Muscle of leg (tissue), 11 donors: ENCODE data around the gene COL28A1. TPM values are rescaled to one million over a fixed set of nuclear protein-coding genes. Genes with fewer than 3 reads are reported as not detected.

Experiments used
- DNase-seq: peaks from one replicate; pipeline ENCODE4 v3.0.0; 2013
- H3K27ac ChIP-seq: one replicate; pipeline ENCODE4 v1.5.1; 2013; ENCODE audit warnings: mild to moderate bottlenecking, low read length, control low read depth
- H3K27me3 ChIP-seq: one replicate; pipeline ENCODE4 v1.6.1; 2013; ENCODE audit warnings: low read length; ENCODE audit not compliant: control insufficient read depth, insufficient read depth
- H3K36me3 ChIP-seq: one replicate; pipeline ENCODE4 v1.6.1; 2013; ENCODE audit warnings: low read length; ENCODE audit not compliant: control insufficient read depth, insufficient read depth
- H3K4me1 ChIP-seq: one replicate; pipeline ENCODE4 v1.6.1; 2013; ENCODE audit warnings: low read length; ENCODE audit not compliant: control insufficient read depth, insufficient read depth
- H3K4me3 ChIP-seq: one replicate; pipeline ENCODE4 v1.5.1; 2013; ENCODE audit warnings: low read length, control low read depth
- H3K9me3 ChIP-seq: replicated peaks from 2 replicates; pipeline ENCODE4 v1.6.1; 2013; ENCODE audit warnings: low read depth, low read length; ENCODE audit not compliant: control insufficient read depth
- WGBS: methylation state at CpG from one replicate; pipeline ENCODE4 v1.1.5; 2013; ENCODE audit warnings: missing lambda C conversion rate; ENCODE audit not compliant: insufficient coverage; 5-methylcytosine and 5-hydroxymethylcytosine counted together
- polyA plus RNA-seq, 8 donors: library from polyadenylated mRNA; unstranded; fragments of 120-200 nt; gene quantifications; one replicate each; pipeline versions ENCODE4 v1.2.1 to v1.2.3, GENCODE V29; 2013; ENCODE audit warnings: inconsistent platforms in 1 of 8, low replicate concordance in 1 of 8; ENCODE audit not compliant: insufficient read length in 8 of 8, insufficient read depth in 1 of 8
- total RNA-seq: library from RNA; stranded (reverse); fragments of 120-200 nt; gene quantifications from one replicate; pipeline ENCODE4 v1.2.4, GENCODE V29; 2013

COL28A1 gene
- total and polyA plus RNA-seq, 9 donors, result 0.34 to 1.7 (median 0.73) TPM

GRCh38 chr7:7569615-7570014 lies 33.9 kb upstream of the COL28A1 start:
- 87% methylated on average over 3 of the region's 3 CpGs for WGBS
- no peak overlapping the region for H3K4me3 ChIP-seq
- no peaks in the 10 kb centered on the region for H3K27me3 ChIP-seq
- H3K4me1 ChIP-seq, result no peaks in the 10 kb centered on the region
- peaks cover 8% of the 10 kb centered on the region for H3K36me3 ChIP-seq
- no peak for DNase-seq
- no peak overlapping the region for H3K27ac ChIP-seq
- H3K9me3 ChIP-seq, result no peaks in the 10 kb centered on the region

GRCh38 chr7:7569081-7569527 lies 33.4 kb upstream of the COL28A1 start:
- WGBS, result no CpG with 5 or more reads among the region's 5 CpGs
- no peaks in the 10 kb centered on the region for H3K4me1 ChIP-seq

DNA sequence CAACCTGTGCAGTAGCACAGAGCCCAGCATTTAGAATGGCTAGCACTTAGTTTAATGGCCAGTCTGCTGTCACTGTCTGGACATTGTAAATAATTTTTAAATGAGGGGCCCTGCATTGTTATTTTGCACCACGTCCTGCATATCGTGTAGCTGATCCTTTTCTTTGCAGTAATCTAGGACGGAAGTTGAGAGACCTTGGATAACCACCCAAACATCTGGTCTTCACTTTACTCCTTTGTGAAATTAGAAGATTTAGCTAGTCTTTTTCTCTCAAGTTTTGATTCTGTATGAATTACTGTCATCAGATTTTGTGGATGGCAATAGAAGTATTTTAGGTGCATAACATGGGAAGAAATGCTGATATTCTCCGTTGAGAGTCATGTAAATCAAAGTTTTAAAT lies 32.9 kb upstream of the COL28A1 start:
- no peaks in the 10 kb centered on the region for H3K27me3 ChIP-seq
- no CpG with 5 or more reads among the region's 4 CpGs for WGBS
- no peaks in the 10 kb centered on the region for H3K9me3 ChIP-seq
- H3K4me3 ChIP-seq, result no peak overlapping the region
- peaks cover 8% of the 10 kb centered on the region for H3K36me3 ChIP-seq
- no peak for DNase-seq
- no peak overlapping the region for H3K27ac ChIP-seq
- no peaks in the 10 kb centered on the region for H3K4me1 ChIP-seq

More at GRCh38 chr7:7569081-7569527, 33.4 kb upstream of the COL28A1 start:
- Histone ChIP-seq H3K9me3 (no peaks in the 10 kb centered on the region), H3K27ac (no peak overlapping the region), H3K27me3 (no peaks in the 10 kb centered on the region), H3K36me3 (peaks cover 8% of the 10 kb centered on the region), H3K4me3 (no peak overlapping the region)
- peak; percentile 40 for DNase-seq

DNA sequence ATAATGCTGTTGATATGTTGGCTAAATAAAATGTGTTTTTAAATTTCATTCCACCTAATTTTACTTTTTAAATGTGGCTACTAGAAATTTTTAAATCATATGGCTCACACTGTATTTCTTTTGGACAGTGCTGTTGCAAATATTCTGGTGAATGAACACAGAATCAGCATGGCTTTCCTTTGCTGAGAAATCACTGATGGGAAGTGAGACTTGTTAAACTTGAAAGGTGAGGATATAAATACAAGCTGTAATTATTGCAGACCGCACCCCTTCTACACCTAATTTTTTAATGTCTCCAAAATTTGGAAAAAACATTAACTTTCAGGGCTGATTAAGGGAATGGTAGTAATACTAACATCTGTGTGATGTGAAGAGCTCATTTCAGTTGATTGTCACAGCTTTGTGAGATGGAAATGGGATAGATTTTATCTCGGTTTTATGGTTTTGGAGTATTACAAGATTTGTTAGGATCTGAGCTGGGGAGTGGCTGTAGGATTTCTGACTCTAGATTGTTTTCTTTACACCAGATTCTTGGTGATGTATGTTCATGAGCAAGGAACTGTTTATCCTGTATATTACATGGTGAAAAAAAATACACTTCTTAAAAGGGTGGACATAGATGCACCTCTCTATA lies 32.3 kb upstream of the COL28A1 start:
- Histone ChIP-seq H3K27ac (no peak overlapping the region), H3K9me3 (no peaks in the 10 kb centered on the region), H3K27me3 (no peaks in the 10 kb centered on the region), H3K4me3 (peak overlapping the region; percentile 83), H3K4me1 (no peaks in the 10 kb centered on the region), H3K36me3 (peaks cover 8% of the 10 kb centered on the region)
- no peak for DNase-seq
- WGBS, result 80% methylated on average over 1 of the region's 2 CpGs

DNA sequence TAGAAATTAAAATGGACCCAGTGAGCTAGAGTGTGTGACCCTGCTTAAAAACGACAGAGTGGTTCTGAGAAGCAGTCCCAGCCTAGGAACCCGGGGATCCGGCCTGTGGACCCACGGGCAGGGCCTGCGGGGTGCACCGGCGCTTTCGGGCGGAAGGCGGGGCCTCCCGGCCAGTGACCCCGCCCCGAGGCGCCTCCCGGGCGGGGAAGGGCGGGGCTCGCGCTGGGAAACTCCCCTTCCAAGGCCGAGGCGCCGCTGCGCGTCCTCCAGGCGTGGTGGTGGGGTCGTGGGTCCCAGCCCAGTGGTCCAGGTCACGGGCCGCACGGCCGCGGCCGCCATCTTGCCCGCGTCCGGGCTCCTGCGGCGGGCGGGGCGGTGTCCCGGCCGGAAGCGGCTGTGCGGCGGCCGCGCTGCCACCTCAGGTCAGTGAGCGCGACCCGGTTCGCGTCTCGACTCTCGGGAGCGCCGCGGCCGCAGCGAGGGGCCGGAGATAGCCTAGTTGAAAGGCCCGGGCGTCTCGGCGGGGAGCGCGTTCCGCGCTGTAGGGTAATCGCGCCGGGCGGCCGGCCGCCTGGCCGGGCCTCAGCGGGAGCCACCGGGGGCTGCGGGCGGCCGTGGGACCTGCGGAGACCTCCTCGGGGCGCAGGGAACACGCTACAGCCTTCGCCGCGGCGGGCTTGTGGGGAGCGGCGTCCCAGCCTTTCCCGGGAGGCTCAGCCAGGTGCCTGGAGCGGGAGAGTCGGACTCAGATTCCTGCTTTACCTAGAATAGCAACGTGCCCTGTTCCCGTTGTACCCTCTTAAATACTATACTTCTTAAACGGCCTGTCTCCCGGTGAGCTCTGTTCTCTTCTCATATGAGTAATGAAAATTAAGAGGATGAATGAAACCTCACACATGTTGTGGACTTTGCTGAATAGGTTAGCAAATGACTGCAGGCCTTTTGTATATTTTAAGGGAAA lies 31.3 kb upstream of the COL28A1 start, which contains the start of gene MIOS:
Gene MIOS (plus strand): TSS at position 234 of the 961 bp plus-strand sequence. CDS start 5,592 bp downstream, outside the sequence.
- H3K4me3 ChIP-seq, result peak within 1 kb of the TSS; percentile 83
- peak; percentile 94 for DNase-seq
- H3K27me3 ChIP-seq, result no peaks in the 10 kb centered on the region
- no peaks in the 10 kb centered on the region for H3K9me3 ChIP-seq
- H3K27ac ChIP-seq, result peak within 1 kb of the TSS; percentile 87
- H3K4me1 ChIP-seq, result no peaks in the 10 kb centered on the region
- peaks cover 3% of the 10 kb centered on the region for H3K36me3 ChIP-seq
- WGBS, result under 1% methylated on average over 89 of the region's 96 CpGs

DNA sequence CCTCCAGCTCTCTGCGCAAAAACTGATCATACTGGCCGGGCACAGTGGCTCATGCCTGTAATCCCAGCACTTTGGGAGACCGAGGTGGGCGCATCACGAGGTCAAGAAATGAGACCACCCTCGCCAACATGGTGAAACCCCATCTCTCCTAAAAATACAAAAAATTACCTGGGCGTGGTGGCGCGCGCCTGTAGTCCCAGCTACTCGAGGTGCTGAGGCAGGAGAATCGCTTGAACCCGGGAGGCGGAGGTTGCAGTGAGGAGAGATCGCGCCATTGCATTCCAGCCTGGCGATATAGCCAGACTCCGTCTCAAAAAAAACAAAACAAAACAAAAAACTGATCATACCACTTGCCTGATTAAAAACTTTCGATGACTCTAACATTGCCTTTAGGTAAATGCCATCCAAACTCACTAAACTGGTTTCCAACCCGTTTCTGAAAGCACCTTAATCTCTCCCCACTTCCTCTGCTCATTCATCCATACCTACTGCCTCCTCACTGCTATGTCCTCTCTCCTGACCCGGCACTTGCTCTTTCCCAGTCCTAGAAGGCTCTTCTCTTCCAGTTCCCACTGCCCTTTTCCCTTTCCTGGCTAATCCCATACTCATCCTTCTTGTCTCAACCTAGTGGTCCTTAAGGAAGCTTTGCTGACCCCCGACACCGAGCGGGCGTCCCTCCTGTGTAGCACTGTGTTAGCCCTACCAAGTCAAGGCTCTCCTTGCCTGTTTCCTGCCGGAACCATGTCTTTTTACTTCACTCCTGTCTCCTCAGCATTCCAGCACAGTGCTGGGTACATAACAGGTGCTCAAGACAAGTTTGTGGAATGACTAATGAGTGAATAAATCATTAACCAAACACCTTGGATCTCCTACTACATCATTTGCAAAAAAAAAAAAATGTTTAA lies 30.3 kb upstream of the COL28A1 start:
- 94% methylated on average over 21 of the region's 26 CpGs for WGBS
- no peaks in the 10 kb centered on the region for H3K27me3 ChIP-seq
- peaks cover 3% of the 10 kb centered on the region for H3K36me3 ChIP-seq
- H3K4me3 ChIP-seq, result peak overlapping the region; percentile 83
- H3K4me1 ChIP-seq, result no peaks in the 10 kb centered on the region
- peak overlapping the region; percentile 43 for H3K27ac ChIP-seq
- no peak for DNase-seq
- no peaks in the 10 kb centered on the region for H3K9me3 ChIP-seq

GRCh38 chr7:7565018-7565680 lies 29.5 kb upstream of the COL28A1 start:
- Histone ChIP-seq H3K4me3 (no peak overlapping the region), H3K27me3 (no peaks in the 10 kb centered on the region), H3K4me1 (no peaks in the 10 kb centered on the region), H3K27ac (no peak overlapping the region), H3K9me3 (no peaks in the 10 kb centered on the region), H3K36me3 (peaks cover 3% of the 10 kb centered on the region)
- no peak for DNase-seq
- 85% methylated on average over 4 of the region's 4 CpGs for WGBS

DNA sequence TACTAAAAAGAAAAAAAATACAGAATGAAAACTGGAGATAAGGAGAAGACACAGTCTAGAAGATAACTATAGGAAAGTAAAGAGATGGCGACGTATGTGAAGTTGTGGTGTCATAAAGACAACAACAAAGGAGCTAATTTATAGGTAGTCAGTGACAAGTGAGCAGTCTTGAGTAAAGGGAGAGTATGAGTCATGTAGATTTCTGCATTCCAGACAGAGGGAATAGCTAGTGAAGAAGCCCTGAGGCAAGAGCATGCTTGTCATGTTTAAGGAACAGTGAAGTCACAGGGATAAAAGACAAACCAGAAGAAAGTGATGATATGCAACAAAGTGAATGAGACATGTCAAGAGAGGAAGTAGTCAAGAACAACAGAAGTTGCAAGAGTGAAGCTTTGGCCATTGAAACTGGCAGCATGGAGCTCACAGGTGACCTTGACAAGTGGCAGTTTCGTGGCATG lies 28.7 kb upstream of the COL28A1 start:
- Histone ChIP-seq H3K9me3 (no peaks in the 10 kb centered on the region), H3K36me3 (no peaks in the 10 kb centered on the region), H3K27me3 (no peaks in the 10 kb centered on the region), H3K27ac (no peak overlapping the region), H3K4me1 (no peaks in the 10 kb centered on the region), H3K4me3 (no peak overlapping the region)
- WGBS, result 82% methylated on average over 3 of the region's 3 CpGs
- no peak for DNase-seq

- Histone ChIP-seq H3K4me3 (no peak overlapping the region), H3K27ac (no peak overlapping the region), H3K9me3 (no peaks in the 10 kb centered on the region), H3K27me3 (no peaks in the 10 kb centered on the region), H3K36me3 (no peaks in the 10 kb centered on the region), H3K4me1 (no peaks in the 10 kb centered on the region)
- DNase-seq, result no peak
These were observed 28.1 kb upstream of the COL28A1 start for GRCh38 chr7:7563813-7564212.
